Panc1 (cell line): ENCODE data around the gene ENTPD6. TPM values are rescaled to one million over a fixed set of nuclear protein-coding genes. Genes with fewer than 3 reads are reported as not detected.
A peak's percentile ranks its signal among the peaks of the same experiment; 100 is the strongest.

Experiments
- ATAC-seq: fragments of 200-7000 bp; cut with Tn5 transposase; 2 replicates; pipeline ENCODE4 v1.9.1; 2020; ENCODE audit warnings: mild to moderate bottlenecking, moderate library complexity
- BruUV-seq: library from RNA; stranded (reverse); fragments of 400-500 nt; replicated peaks from 2 replicates; lab custom pipeline; 2021; lab: Mats Ljungman, UMichigan
- CTCF ChIA-PET: fragments of 300-600 bp; sonication (Branson Sonifier 250); formaldehyde crosslinking; loops from one replicate; lab custom pipeline; 2022; ENCODE audit warnings: antibody characterized with exemption; lab: Charles Lee
- POLR2A ChIA-PET: fragments of 300-600 bp; sonication (Branson Sonifier 250); formaldehyde crosslinking; loops from one replicate; lab custom pipeline; 2022; ENCODE audit warnings: antibody characterized with exemption; lab: Charles Lee
- DNase-seq: peaks from one replicate; pipeline ENCODE4 v3.0.0-alpha.2; 2010; ENCODE audit warnings: low read depth, low spot score
- H3K27ac ChIP-seq: 2 replicates; pipeline ENCODE4 v1.5.1; 2011; ENCODE audit warnings: mild to moderate bottlenecking, low read length, inconsistent platforms
- H3K27me3 ChIP-seq: fragments of 200-500 bp; sonication (Bioruptor generic); 2 replicates; pipeline ENCODE4 v1.6.0; 2014; ENCODE audit warnings: low read length, inconsistent platforms; ENCODE audit not compliant: control insufficient read depth, insufficient read depth
- H3K36me3 ChIP-seq: fragments of 200-500 bp; sonication (Bioruptor generic); 2 replicates; pipeline ENCODE4 v1.5.1; 2014; ENCODE audit warnings: inconsistent platforms, mild to moderate bottlenecking, low read length, moderate library complexity; ENCODE audit not compliant: control insufficient read depth, insufficient read depth
- H3K4me1 ChIP-seq: 2 replicates; pipeline ENCODE4 v1.5.1; 2011; ENCODE audit warnings: inconsistent platforms, mild to moderate bottlenecking, low read length, moderate library complexity; ENCODE audit not compliant: control insufficient read depth, insufficient read depth
- H3K4me3 ChIP-seq, 2 experiments: 2 replicates each; pipeline ENCODE4 v1.5.1; 2011 to 2012; ENCODE audit warnings: low read depth in 2 of 2, low read length in 2 of 2, mild to moderate bottlenecking in 2 of 2, inconsistent platforms in 1 of 2, moderate library complexity in 1 of 2
- H3K9me3 ChIP-seq: fragments of 200-500 bp; sonication (Bioruptor generic); 2 replicates; pipeline ENCODE4 v1.5.1; 2014; ENCODE audit warnings: low read depth, mild to moderate bottlenecking, inconsistent platforms, low read length, moderate library complexity; ENCODE audit not compliant: control insufficient read depth, insufficient read depth
- POLR2AphosphoS5 ChIP-seq: IDR thresholded peaks from 2 replicates; pipeline ENCODE4 v1.6.1; 2012; ENCODE audit warnings: mild to moderate bottlenecking, low read depth, low read length, moderate library complexity
- SIN3A ChIP-seq: IDR thresholded peaks from 2 replicates; pipeline ENCODE4 v1.6.1; 2012; ENCODE audit warnings: low read depth, mild to moderate bottlenecking, low read length, moderate library complexity, borderline replicate concordance; ENCODE audit not compliant: insufficient read depth
- TCF7L2 ChIP-seq: IDR thresholded peaks from 2 replicates; pipeline ENCODE4 v1.6.1; 2011; ENCODE audit warnings: mild to moderate bottlenecking, low read depth, low read length, inconsistent platforms
- in situ Hi-C: cut with HindIII; loops from 2 replicates; pipeline ENCODE4 v1.10.0; 2016; ENCODE audit warnings: low sequenced_read_pairs, low pct_unique_long_range_greater_than_20kb
- intact Hi-C: fragments of 100-400 bp; cut with micrococcal nuclease; formaldehyde crosslinking; loops from one replicate; pipeline ENCODE4 v1.10.0; 2022; ENCODE audit not compliant: unreplicated experiment
- total RNA-seq: library from RNA; stranded (reverse); gene quantifications from one replicate; pipeline ENCODE4 v1.2.1, GENCODE V29; 2021; ENCODE audit not compliant: unreplicated experiment
- TF ChIP-seq, protein P1 (sequence below), 2 experiments: IDR thresholded peaks; 2 replicates each; pipeline ENCODE4 v1.6.1; 2011 to 2012; ENCODE audit warnings: low read depth in 2 of 2, control low read depth in 1 of 2, low read length in 1 of 2, mild to moderate bottlenecking in 1 of 2, moderate library complexity in 1 of 2; ENCODE audit not compliant: insufficient read depth in 1 of 2
- TF ChIP-seq, protein P2 (sequence below): fragments of 450-650 bp; IDR thresholded peaks from 2 replicates; pipeline ENCODE4 v1.5.1; 2017; ENCODE audit warnings: mild to moderate bottlenecking

ENTPD6 gene
- total RNA-seq, 1 experiment from 2014 or later: 108 TPM

DNA sequence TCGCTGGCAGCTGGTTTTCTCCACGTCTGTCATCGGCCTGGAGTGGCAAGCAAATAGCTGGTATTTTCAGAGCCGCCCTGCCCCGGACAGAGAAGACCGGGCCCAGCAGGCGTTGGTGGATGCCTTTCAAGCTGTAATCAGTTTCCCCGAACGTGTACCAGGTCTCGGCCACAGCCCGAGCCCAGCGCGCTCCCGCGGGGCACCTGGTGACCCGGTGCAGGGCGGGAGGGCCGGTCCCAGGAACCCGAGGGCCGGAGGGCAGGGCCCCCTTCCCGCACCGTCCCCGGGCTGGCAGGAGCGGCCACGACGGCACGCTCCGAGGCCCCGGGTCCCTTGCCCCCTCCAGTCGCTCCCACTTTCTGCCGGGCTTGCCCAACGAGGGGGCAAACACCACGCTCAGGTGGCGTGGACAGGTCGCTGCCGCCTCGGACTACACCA is 52.0 kb downstream of the ENTPD6 start:
- intact Hi-C loops (no loop called here), in situ Hi-C loops (no loop called here)
- ChIA-PET POLR2A (interaction anchor here (0.6 to 1.8 kb wide), 5 partner anchors 11 to 25 kb away, joined by 3 to 7 read pairs (median 4); no protein-coding TSS in a partner anchor), CTCF (interaction anchor here (0.5 to 1.5 kb wide), 3 partner anchors 10 to 24 kb away, joined by 3 to 7 read pairs (median 4); no protein-coding TSS in a partner anchor)
- no TSS peak for BruUV-seq
- H3K4me1 ChIP-seq: peaks cover 38% of the 10 kb centered on the region
- H3K9me3 ChIP-seq: no peaks in the 10 kb centered on the region; the same call in 1 of the 2 replicates
- peak; percentile 69 for ATAC-seq
- no peak for DNase-seq
- H3K36me3 ChIP-seq: peaks cover 2% of the 10 kb centered on the region; the same call in 1 of the 2 replicates
- H3K27me3 ChIP-seq: no peaks in the 10 kb centered on the region
- peak overlapping the region; percentile 95 for H3K27ac ChIP-seq
- H3K4me3 ChIP-seq: peak overlapping the region; percentile 91 to 92
- TF ChIP-seq TCF7L2 (no peak), POLR2AphosphoS5 (0 out of 2 replicates have a peak, but pooled peaks have one; percentile 51), SIN3A (no peak)
- TF ChIP-seq, protein P1, sequence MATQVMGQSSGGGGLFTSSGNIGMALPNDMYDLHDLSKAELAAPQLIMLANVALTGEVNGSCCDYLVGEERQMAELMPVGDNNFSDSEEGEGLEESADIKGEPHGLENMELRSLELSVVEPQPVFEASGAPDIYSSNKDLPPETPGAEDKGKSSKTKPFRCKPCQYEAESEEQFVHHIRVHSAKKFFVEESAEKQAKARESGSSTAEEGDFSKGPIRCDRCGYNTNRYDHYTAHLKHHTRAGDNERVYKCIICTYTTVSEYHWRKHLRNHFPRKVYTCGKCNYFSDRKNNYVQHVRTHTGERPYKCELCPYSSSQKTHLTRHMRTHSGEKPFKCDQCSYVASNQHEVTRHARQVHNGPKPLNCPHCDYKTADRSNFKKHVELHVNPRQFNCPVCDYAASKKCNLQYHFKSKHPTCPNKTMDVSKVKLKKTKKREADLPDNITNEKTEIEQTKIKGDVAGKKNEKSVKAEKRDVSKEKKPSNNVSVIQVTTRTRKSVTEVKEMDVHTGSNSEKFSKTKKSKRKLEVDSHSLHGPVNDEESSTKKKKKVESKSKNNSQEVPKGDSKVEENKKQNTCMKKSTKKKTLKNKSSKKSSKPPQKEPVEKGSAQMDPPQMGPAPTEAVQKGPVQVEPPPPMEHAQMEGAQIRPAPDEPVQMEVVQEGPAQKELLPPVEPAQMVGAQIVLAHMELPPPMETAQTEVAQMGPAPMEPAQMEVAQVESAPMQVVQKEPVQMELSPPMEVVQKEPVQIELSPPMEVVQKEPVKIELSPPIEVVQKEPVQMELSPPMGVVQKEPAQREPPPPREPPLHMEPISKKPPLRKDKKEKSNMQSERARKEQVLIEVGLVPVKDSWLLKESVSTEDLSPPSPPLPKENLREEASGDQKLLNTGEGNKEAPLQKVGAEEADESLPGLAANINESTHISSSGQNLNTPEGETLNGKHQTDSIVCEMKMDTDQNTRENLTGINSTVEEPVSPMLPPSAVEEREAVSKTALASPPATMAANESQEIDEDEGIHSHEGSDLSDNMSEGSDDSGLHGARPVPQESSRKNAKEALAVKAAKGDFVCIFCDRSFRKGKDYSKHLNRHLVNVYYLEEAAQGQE (IDR thresholded peaks at IDR 0.05; ENCODE audit: insufficient read depth in 1 of 2, low read depth in 2 of 2, low read length in 1 of 2): peak in 1 of 2 experiments; percentile 25; a peak in 1 of 4 replicates

DNA sequence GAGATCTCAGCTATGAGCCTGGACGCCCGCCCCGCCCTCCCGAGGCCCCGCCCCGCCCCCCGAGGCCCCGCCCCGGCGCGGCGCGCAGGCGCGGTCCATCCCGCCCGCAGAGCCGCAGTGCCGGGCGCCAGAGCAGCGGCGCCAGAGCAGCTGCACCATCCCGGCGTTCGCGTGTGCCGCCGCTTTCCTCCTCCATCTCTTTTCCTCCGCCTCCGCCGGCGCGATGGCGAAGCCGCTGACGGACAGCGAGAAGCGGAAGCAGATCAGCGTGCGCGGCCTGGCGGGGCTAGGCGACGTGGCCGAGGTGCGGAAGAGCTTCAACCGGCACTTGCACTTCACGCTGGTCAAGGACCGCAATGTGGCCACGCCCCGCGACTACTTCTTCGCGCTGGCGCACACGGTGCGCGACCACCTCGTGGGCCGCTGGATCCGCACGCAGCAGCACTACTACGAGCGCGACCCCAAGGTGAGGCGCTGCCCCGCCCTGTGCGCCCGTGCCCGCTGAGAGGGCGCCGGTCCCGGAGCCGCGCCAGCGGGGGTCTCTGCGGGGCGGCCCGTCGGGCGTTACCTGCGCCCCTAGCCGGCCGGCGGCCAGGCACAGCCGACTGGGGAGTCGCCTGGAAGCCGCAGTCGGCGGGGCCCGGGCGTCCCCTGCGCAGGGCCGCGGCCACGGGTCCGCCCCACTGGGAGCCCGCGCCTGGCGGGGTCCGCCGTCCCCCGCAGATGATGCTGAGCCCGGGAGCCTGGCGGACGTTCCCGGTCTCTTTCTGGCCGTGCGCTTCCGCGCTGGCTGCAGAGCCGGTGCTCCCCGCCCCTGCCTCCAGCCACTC is 52.7 kb downstream of the ENTPD6 start, which contains the start of gene PYGB:
Gene PYGB (plus strand): TSS at position 130 of the 830 bp plus-strand sequence. CDS start 94 bp downstream, at position 224.
- intact Hi-C loops: no loop called here
- CTCF ChIA-PET: interaction anchor here (1.5 kb wide), 1 partner anchor 25 kb away, joined by 7 read pairs; no protein-coding TSS in a partner anchor
- BruUV-seq: no TSS peak
- Histone ChIP-seq H3K4me3 (peak within 1 kb of the TSS; percentile 91 to 92), H3K27me3 (no peaks in the 10 kb centered on the region), H3K4me1 (peaks cover 45% of the 10 kb centered on the region), H3K9me3 (no peaks in the 10 kb centered on the region; the same call in 1 of the 2 replicates), H3K27ac (peak within 1 kb of the TSS; percentile 95), H3K36me3 (peaks cover 2% of the 10 kb centered on the region; the same call in 1 of the 2 replicates)
- DNase-seq (no peak), ATAC-seq (peak; percentile 81)
- no peak for TF ChIP-seq TCF7L2
- TF ChIP-seq, protein P2, sequence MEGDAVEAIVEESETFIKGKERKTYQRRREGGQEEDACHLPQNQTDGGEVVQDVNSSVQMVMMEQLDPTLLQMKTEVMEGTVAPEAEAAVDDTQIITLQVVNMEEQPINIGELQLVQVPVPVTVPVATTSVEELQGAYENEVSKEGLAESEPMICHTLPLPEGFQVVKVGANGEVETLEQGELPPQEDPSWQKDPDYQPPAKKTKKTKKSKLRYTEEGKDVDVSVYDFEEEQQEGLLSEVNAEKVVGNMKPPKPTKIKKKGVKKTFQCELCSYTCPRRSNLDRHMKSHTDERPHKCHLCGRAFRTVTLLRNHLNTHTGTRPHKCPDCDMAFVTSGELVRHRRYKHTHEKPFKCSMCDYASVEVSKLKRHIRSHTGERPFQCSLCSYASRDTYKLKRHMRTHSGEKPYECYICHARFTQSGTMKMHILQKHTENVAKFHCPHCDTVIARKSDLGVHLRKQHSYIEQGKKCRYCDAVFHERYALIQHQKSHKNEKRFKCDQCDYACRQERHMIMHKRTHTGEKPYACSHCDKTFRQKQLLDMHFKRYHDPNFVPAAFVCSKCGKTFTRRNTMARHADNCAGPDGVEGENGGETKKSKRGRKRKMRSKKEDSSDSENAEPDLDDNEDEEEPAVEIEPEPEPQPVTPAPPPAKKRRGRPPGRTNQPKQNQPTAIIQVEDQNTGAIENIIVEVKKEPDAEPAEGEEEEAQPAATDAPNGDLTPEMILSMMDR: no peak
- TF ChIP-seq SIN3A: 0 out of 2 replicates have a peak, but pooled peaks have one; percentile 75
- peak; percentile 91 for TF ChIP-seq POLR2AphosphoS5
- TF ChIP-seq, protein P1 (IDR thresholded peaks at IDR 0.05; ENCODE audit: insufficient read depth in 1 of 2, low read depth in 2 of 2, low read length in 1 of 2): no peak
- POLR2A ChIA-PET: interaction anchor here (0.6 to 1.8 kb wide), 4 partner anchors 12 to 25 kb away, joined by 3 to 7 read pairs (median 4); no protein-coding TSS in a partner anchor
- in situ Hi-C loops: no loop called here
